Measurements from ENCODE around the gene TLK1.

Gene TLK1

DNA sequence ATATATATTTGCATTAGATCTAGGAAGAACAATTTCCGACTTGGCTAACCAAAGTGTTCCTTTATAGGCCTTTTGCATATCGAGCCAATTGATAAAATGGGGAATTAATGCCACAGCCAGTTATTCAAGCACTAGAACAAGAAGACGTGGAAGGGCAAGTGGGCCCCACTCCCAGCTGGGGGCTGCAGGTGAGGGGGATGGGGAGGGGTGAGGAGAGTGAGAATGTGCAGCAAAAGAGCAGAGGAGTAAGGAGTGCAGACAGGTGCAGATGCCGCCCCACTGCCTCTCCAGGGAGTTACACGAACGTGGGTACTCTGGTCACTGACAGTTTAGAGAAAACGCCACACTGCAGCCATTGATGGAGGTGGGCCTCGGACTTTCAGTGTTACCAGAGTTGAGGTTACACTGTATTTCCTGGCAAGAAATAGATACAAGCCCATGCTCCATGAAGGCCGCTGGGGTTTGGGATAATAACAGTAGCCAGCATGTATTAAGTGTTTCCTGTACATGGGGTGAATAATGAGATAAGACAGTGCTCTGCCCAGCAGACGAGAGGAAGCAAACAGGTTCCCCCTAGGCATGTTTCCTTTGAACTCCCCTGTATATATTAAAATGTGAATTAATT is 190.7 kb downstream of the TLK1 start:
- H3K4me3 ChIP-seq (ENCODE audit: low read depth, low read length), result no peak overlapping the region

DNA sequence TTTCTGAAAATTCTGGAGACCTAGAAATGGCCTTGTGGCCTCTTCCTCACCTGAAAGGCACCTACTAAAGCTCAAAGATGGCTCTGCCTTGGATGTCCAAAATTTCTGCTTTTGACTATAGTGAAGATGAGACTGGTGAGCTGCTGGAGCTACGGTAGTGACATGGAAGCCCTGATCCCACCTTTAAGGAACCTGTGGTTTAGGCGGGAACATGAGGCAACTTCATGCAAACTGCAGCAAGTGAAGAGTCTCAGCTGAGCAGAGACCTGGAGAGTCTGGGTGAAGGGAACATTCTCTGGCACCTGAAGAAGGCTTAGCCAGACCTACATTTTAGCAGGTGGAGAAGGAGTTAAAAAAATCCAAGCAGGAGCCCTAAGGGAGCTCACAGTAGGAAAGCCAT is 191.7 kb downstream of the TLK1 start:
- H3K4me3 ChIP-seq (ENCODE audit: low read depth, low read length), result no peak overlapping the region

- no peak overlapping the region for H3K4me3 ChIP-seq (ENCODE audit: low read depth, low read length)
These were observed 192.3 kb downstream of the TLK1 start for GRCh38 chr2:170968205-170969003.

DNA sequence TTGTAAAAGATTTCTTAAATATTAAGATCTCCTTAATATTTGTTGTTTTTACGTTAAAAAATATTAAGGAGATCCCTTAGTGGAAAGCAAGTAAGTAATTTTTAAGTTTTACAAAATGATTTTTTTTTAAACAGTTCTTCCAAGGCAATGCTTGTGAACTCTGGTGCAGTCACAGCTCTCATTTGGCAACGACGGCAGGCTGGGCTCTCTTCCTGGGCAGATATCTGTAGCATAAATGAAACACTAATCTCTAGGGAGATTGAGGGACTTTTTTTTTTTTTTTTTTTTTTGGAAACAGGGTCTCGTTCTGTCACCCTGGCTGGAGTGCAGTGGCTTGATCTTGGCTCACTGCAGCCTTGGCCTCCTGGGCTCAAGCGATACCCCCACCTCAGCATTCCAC is 193.1 kb downstream of the TLK1 start:
- no peak overlapping the region for H3K4me3 ChIP-seq (ENCODE audit: low read depth, low read length)

- H3K4me3 ChIP-seq (ENCODE audit: low read depth, low read length), result no peak overlapping the region
These were observed 193.9 kb downstream of the TLK1 start for GRCh38 chr2:170966648-170967396.

DNA sequence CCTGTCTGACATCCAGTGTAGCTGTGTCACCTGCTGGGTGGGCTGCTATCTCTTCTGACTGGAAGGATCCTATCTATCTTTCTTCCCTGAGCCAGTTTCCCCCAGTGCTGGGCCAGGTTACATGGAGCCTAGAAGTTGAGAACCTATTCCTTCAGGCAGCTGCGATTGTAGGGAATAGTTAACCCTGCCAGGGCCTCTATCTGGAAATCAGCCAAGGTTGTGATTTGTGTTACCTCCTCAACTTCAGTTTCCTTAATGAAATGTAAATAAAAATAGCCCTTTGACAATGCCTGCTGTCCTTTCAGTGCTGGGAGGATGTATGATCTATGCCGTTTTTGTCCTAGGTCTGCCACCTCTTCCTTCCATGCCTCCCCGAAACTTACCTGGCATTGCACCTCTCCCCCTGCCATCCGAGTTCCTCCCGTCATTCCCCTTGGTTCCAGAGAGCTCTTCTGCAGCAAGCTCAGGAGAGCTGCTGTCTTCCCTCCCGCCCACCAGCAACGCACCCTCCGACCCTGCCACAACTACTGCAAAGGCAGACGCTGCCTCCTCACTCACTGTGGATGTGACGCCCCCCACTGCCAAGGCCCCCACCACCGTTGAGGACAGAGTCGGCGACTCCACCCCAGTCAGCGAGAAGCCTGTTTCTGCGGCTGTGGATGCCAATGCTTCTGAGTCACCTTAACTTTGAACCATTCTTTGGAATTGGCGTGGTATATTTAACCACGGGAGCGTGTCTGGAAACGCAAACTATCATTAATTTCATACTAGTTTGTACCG is 195.1 kb downstream of the TLK1 start:
- H3K4me3 ChIP-seq (ENCODE audit: low read depth, low read length), result no peak overlapping the region

DNA sequence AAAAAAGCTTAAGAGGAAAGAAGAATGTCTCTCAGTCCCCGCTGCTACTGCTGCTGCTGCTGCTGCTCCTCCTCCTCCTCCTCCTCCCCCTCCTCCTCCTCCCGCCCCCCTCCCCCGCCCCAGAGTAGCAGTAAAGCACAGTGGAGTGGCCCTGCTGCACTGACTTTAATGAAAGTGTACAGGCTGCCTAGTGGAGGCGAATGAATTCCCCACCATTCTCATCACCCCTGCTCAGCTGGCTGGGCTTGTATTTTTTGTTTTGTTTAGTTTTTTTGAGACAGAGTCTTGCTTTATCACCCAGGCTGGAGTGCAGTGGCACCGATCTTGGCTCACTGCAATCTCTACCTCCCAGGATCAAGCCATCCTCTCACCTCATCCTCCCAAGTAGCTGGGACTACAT is 197.3 kb downstream of the TLK1 start:
- H3K4me3 ChIP-seq (ENCODE audit: low read depth, low read length), result no peak overlapping the region

DNA sequence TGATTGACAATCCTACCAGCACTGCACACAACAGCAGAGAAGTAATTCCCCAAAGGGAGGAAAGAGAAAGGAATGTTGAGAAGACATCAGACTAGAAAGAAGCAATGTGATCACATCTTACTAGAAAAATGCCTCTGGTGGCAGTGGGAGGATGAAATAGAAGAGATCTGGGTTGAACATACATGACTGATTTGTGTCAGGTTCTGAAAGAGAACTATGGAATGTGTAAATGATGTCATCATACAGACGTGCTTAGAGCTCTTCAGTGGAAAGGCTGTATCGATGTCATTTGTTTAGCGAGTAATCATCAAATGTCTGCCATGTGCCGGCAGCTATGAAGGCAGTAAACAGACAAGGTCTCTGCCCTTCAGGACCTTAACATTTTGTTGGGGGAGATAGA is 206.8 kb downstream of the TLK1 start:
- H3K4me3 ChIP-seq (ENCODE audit: low read depth, low read length), result no peak overlapping the region

DNA sequence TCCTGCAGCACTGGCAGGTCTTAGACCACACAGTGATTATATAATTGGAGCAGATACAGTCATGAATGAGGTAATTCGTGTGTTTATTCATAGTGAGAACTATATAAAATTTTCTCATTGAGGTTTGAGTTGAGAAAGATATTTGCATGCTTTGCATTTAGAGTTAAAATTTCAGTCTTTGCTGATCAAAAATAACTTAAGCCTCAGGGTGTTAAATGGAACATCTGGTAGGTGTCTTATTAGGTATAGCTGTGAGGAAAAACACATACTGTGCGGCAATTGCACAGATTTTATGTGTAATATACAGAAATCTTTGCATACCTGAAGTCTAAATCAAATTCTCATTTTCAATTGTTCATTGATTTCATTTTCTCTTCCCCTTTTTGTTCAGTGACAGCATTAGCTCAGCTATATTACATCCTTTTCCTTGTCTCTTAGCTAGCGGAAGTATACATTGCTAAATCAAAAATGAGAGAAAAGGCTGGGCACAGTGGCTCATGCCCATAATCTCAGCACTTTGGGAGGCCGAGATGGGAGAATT is 210.4 kb downstream of the TLK1 start:
- H3K4me3 ChIP-seq (ENCODE audit: low read depth, low read length), result no peak overlapping the region

DNA sequence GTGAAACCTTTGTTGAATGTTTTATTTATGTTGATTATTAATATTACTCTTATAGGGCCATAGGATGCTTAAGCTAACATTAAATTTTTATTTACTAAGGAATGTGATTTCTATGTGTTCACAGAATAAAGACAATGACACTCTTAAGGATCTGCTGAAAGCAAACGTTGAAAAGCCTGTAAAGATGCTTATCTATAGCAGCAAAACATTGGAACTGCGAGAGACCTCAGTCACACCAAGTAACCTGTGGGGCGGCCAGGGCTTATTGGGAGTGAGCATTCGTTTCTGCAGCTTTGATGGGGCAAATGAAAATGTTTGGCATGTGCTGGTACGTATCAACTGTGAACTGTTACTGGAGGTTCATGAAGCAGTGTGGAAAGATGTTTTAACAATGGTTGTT is 211.3 kb downstream of the TLK1 start:
- no peak overlapping the region for H3K4me3 ChIP-seq (ENCODE audit: low read depth, low read length)

- H3K4me3 ChIP-seq (ENCODE audit: low read depth, low read length), result no peak overlapping the region
These were observed 216.1 kb downstream of the TLK1 start for GRCh38 chr2:170944545-170944944.

- H3K4me3 ChIP-seq (ENCODE audit: low read depth, low read length), result no peak overlapping the region
These were observed 217.1 kb downstream of the TLK1 start for GRCh38 chr2:170943596-170943995.

DNA sequence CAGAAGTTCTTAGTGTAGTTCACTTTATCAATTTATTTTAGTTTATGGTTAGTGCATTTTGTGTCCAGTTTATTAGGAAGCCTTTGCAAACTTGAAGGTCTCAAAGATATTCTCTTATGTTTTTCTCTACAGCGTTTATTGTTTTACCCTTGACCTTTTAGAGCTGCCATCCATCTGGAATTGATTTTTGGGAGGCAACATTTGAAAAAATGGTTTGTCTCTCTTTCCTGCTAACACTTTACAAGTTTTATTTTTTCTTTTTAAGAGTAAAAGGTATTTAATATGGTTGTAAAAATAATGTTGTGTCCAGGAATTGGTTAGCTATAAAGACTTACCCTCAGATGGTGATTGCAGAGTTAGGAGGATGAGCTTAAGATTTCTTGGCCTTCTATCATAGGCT is 217.7 kb downstream of the TLK1 start:
- H3K4me3 ChIP-seq (ENCODE audit: low read depth, low read length), result no peak overlapping the region

DNA sequence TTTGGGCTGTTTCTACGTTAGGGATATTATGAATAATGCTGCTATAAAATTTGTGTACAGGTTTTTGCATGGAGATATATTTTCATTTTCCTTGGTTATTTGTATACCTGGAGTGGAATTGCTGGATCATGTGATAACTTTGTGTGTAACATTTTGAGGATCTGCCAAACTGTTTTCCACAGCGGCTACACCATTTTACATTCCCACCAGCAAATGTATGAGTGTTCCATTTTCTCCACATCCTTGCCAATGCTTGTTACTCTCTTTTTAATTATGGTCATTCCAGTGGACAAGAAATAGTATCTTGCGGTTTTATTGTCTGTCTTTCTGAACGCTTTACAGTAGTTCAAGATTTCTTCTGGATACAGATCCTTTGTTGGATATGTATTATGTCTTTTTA is 218.1 kb downstream of the TLK1 start:
- no peak overlapping the region for H3K4me3 ChIP-seq (ENCODE audit: low read depth, low read length)

All from iPS-11a (cell line).